HG02571 (cell line): ENCODE results near the gene TYW1.
"Not testable (repeated sequence)": the region's sequence is repeated elsewhere in the genome, so short reads cannot be mapped to it uniquely, and the experiment has no call there.

Experiments
- ATAC-seq: cut with Tn5 transposase; IDR thresholded peaks from one replicate; pipeline ENCODE4 v1.9.1; 2021; ENCODE audit warnings: mild to moderate bottlenecking, moderate library complexity; ENCODE audit not compliant: unreplicated experiment

TYW1 gene

DNA sequence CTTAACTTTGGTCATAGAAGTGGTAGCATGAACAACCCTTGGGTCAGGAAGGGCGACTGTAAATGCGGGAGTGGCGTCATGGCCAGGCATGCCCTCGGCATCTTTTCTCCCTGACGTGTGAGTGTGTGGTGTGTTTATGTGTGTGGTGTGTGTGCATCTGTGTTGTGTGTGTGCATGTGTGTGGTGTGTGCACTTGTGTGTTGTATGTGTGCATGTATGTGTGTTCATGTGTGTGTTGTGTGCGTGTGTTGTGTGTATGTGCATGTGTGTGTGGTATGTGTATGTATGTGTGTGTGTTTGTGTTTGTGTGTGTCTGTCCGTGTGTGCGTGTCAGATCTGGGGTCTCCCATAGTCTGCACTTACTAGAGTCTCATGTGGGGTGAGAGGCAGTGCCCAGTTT is 192.5 kb downstream of the TYW1 start:
- ATAC-seq, result not testable (repeated sequence)

DNA sequence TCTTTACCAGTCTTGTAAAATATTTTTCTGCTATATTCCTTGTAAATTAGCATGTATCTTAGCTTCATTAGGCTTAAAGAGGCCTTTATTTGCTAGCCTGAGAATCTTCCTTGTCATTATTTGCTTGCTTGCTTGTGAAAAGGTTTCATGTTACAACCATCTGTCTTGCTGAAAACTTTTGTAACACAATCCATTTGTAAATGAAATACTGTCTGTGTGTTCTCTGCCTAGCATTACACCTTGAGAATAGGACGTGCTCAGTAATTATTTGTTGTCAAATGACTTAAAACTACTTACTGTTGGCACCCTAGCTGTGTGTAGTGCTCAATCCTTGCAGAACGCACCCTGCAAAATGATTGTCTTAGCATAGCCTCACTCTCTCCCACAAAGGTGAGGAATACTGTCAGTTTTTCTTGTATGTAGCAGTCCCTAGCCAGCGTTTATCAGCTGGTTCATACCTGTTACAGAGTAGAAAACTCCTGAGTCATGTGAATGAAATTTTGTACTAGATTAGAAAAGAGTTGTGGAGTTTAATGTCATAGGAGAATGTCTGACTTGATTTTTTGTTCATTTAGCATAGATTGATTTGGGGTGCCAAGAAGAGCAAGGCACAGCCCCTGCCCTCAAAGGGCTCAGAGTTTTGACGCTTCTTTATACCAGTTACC is 193.3 kb downstream of the TYW1 start:
- ATAC-seq, result not testable (repeated sequence)

- not testable (repeated sequence) for ATAC-seq
These were observed 194.5 kb downstream of the TYW1 start for GRCh38 chr7:67191002-67191720.

DNA sequence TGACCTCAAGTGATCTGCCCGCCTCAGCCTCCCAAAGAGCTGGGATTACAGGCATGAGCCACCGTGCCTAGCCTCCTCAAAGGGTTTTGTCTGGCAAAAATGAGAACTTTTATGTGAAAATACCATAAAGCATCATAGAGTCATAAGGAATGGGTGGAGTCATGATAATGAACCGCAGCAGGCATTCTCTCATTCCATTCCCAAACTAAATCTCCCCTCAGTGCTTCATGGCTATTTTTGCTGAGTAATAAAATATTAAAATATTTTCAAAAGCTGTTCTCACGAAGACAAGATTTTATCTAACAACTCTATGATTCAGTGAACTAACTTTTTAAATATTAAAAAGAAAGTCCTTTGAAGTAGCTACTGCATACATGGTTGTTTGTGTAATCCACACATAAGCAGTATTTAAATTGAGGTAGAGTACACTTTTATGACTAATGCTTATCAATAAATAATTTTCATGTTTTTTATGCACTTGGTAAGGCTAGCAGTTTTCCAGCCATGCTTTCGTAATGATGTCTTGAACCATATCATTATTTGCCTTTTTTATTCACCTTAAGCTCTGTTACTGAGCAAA is 195.6 kb downstream of the TYW1 start:
- not testable (repeated sequence) for ATAC-seq

GRCh38 chr7:67192889-67193613 is 196.4 kb downstream of the TYW1 start:
- not testable (repeated sequence) for ATAC-seq

GRCh38 chr7:67196176-67196575 is 199.5 kb downstream of the TYW1 start:
- ATAC-seq, result not testable (repeated sequence)

- ATAC-seq, result not testable (repeated sequence)
These were observed 202.4 kb downstream of the TYW1 start for GRCh38 chr7:67198865-67199526.

- ATAC-seq, result not testable (repeated sequence)
These were observed 209.1 kb downstream of the TYW1 start for GRCh38 chr7:67205772-67206171.

- no peak for ATAC-seq
These were observed 209.8 kb downstream of the TYW1 start for GRCh38 chr7:67206452-67206851.

- not testable (repeated sequence) for ATAC-seq
These were observed 212.0 kb downstream of the TYW1 start for GRCh38 chr7:67208656-67209055.

GRCh38 chr7:67209256-67209655 is 212.6 kb downstream of the TYW1 start:
- no peak for ATAC-seq

DNA sequence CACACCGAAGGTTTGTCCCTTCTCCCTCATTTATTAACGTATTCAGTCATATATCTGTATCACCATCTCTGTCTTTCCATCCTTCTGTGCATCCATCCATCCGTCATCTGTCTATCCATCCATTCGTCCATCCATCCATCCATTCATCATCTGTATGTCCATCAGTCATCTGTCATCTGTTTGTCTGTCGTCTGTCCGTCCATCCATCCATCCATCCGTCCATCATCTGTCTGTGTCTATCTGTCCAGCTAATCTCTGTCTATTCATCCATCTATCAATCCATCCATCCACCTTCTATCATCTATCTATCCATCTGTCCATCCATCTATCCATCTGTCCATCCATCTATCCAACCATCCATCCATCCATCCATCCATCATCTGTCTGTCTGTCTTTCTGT is 213.9 kb downstream of the TYW1 start:
- no peak for ATAC-seq

DNA sequence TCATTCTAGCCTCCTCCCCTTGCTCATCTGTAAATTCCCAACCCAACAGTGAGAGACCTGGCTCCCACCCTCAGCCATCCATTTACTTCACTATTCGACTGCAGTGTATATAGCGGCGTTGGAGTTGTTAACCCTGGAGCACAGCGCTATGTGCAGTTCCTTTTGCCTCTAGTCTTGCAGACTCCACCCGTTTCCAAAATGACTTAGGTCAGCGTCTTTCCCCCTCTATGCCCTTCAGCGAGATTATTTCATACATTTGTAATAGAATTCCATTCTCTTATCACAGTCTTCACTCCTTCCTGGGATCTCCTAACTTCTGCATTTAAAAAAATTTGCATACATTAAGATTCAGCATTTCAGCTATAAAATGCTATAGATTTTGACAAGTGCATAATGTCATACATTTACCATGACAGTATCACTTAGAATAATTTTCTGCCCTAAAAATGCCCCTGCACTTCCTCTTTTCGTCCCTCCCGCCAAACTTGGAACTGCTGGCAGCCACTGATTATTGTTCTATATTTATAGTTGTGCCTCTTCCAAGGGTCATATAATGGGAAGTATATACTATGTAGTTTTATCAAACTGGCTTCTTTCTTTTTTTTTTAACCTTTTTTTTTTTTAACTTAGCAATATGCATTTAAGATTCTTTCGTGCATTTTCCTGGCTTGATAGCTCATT is 215.2 kb downstream of the TYW1 start:
- ATAC-seq, result not testable (repeated sequence)

GRCh38 chr7:67213038-67213437 is 216.4 kb downstream of the TYW1 start:
- ATAC-seq, result not testable (repeated sequence)

DNA sequence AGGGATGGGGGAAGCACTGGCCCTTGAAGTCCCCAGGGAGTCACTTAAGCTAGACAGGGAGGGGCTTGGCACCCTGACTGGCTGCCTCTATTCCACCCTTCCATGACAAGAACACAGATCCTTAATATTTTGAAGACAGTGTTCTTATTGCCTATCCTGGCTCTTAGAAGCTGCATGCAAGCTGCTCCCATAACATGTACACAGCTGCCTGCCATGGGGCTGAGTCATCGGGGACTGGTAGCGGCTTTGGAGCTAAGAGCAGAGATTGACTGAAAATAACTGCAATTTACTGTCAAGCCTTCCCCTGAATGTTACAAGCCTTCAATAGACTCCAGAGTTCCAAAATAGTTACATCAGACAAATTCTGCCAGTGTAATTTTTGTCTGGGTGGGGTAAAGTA is 226.9 kb downstream of the TYW1 start:
- not testable (repeated sequence) for ATAC-seq

- ATAC-seq, result not testable (repeated sequence)
These were observed 229.8 kb downstream of the TYW1 start for GRCh38 chr7:67226340-67226907.

DNA sequence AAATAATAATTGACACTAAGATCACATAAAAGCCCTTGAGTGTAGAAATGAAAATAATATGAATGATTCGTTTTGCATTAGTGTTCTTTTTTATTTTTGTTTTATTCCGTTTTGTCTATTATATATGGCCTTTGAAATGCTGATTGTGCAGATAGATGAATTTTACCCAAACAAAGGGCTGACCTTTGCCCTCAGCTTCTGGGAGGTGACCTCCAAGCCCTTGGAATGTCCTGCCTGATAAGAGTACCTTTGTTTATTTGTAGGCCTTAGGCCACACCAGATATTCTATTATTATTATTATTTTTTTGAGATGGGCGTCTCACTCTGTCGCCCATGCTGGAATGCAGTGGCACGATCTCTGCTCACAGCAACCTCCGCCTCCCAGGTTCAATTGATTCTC is 230.3 kb downstream of the TYW1 start:
- not testable (repeated sequence) for ATAC-seq

GRCh38 chr7:67229018-67229417 is 232.4 kb downstream of the TYW1 start:
- ATAC-seq, result not testable (repeated sequence)

- ATAC-seq, result not testable (repeated sequence)
These were observed 233.4 kb downstream of the TYW1 start for GRCh38 chr7:67230029-67230428.

- not testable (repeated sequence) for ATAC-seq
These were observed 236.9 kb downstream of the TYW1 start for GRCh38 chr7:67233506-67233905.
